K562 (cell line): ENCODE data around the gene ZDHHC19.

Experiments
- CTCF ChIP-seq, 3 experiments: IDR thresholded peaks in 2 of 3; conservative IDR thresholded peaks in 1 of 3; 2 replicates each; pipeline ENCODE4 v1.5.1; 2011 to 2012; ENCODE audit warnings: low read length in 3 of 3, mild to moderate bottlenecking in 3 of 3, control low read depth in 2 of 3, improper control_type of control experiment in 1 of 3, inconsistent platforms in 1 of 3, low read depth in 1 of 3, mixed read lengths in 1 of 3, moderate library complexity in 1 of 3; ENCODE audit not compliant: insufficient read depth in 2 of 3
- EP300 ChIP-seq: IDR thresholded peaks from 2 replicates; pipeline ENCODE4 v1.6.1; 2012; ENCODE audit warnings: low read length, improper control_type of control experiment
- ETS2 ChIP-seq: IDR thresholded peaks from 2 replicates; pipeline ENCODE4 v1.6.1; 2016; ENCODE audit warnings: borderline replicate concordance, missing genetic modification characterization, mild to moderate bottlenecking, moderate library complexity, missing compliant biosample characterization; ENCODE audit not compliant: poor library complexity, severe bottlenecking
- GABPA ChIP-seq: fragments of 200-800 bp; sonication (Bioruptor generic); conservative IDR thresholded peaks from 2 replicates; pipeline ENCODE4 v1.6.1; 2016; ENCODE audit warnings: low read depth, missing genetic modification characterization, missing compliant biosample characterization
- POLR2AphosphoS5 ChIP-seq: IDR thresholded peaks from 2 replicates; pipeline ENCODE4 v1.6.1; 2011; ENCODE audit warnings: mild to moderate bottlenecking, low read depth, low read length, moderate library complexity; ENCODE audit not compliant: control insufficient read depth, insufficient read depth
- SRSF3 ChIP-seq: fragments of 200-400 bp; formaldehyde crosslinking; IDR thresholded peaks from 2 replicates; pipeline ENCODE4 v1.6.1; 2016; ENCODE audit warnings: mild to moderate bottlenecking, low read length, moderate library complexity; ENCODE audit not compliant: insufficient read depth
- TF ChIP-seq, protein P1 (sequence below): fragments of 250-450 bp; sonication (Bioruptor Pico); IDR thresholded peaks from 2 replicates; pipeline ENCODE4 v1.5.1; 2021; ENCODE audit warnings: mild to moderate bottlenecking

DNA sequence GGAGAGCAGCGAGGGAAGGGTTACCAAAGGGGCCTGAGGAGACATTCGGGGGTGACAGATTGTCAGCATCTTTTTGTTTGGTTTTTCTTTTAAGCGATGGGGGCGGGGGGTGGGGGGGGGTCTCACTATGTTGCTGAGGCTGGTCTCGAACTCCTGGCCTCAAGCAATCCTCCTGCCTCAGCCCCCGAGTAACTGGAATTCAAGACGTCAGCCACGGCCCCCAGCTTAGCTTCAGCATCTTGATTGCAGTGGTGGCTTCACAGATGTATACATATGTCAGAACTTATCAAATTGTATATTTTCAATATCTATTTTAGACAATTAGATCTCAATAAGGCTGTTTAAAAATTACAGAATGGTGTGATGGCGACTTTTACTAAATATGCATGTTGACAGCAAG, 30.9 kb downstream of the ZDHHC19 start:
- TF ChIP-seq CTCF (IDR thresholded peaks at IDR 0.05 in 2 of 3, conservative IDR thresholded peaks at IDR 0.05 in 1 of 3; ENCODE audit: insufficient read depth in 2 of 3, low read depth in 1 of 3, low read length in 3 of 3) (no peak), GABPA (tag) (no peak), POLR2AphosphoS5 (no peak), SRSF3 (no peak), EP300 (no peak), ETS2 (tag) (no peak)
- TF ChIP-seq, protein P1, sequence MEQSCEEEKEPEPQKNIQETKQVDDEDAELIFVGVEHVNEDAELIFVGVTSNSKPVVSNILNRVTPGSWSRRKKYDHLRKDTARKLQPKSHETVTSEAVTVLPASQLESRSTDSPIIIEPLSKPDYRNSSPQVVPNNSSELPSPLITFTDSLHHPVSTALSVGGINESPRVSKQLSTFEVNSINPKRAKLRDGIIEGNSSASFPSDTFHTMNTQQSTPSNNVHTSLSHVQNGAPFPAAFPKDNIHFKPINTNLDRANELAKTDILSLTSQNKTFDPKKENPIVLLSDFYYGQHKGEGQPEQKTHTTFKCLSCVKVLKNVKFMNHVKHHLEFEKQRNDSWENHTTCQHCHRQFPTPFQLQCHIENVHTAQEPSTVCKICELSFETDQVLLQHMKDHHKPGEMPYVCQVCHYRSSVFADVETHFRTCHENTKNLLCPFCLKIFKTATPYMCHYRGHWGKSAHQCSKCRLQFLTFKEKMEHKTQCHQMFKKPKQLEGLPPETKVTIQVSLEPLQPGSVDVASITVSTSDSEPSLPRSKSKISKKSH = no peak
